Stimulated activated CD4-positive, alpha-beta T cell treated with anti-CD3 and anti-CD28 coated beads, TNF-alpha, amount 100 ng/mL, for 24 hours (primary cell): Measurements from ENCODE around the gene HHLA2.
A peak's percentile ranks its signal among the peaks of the same experiment; 100 is the strongest.
"Not testable (repeated sequence)": the region's sequence is repeated elsewhere in the genome, so short reads cannot be mapped to it uniquely, and the experiment has no call there.

Source experiments
- DNase-seq, 3 experiments: peaks; one replicate each; pipeline ENCODE4 v3.0.0-alpha.2; 2020; ENCODE audit warnings: low read depth in 3 of 3

The HHLA2 gene, protein sequence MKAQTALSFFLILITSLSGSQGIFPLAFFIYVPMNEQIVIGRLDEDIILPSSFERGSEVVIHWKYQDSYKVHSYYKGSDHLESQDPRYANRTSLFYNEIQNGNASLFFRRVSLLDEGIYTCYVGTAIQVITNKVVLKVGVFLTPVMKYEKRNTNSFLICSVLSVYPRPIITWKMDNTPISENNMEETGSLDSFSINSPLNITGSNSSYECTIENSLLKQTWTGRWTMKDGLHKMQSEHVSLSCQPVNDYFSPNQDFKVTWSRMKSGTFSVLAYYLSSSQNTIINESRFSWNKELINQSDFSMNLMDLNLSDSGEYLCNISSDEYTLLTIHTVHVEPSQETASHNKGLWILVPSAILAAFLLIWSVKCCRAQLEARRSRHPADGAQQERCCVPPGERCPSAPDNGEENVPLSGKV

DNA sequence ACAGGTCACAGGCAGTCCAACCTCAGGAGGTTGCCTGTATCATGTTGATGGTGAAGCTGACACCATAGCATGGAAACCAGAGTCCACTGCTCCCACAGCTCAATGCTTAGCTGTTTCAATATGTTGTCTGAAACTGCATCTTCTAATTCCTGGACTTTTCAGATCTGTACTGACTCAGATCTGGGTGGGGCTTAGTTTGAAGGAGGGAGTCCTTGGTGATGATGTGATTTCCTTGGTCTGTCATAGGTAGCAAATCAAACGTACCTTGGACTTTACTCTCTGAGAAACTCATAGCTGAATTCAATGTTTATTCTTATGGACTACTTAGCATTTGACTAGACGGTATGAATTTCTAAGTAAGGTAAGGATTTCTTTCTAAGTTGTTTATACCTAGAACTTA is at the start of gene HHLA2:
Gene HHLA2 (plus strand): TSS at position 310 of the 400 bp plus-strand sequence. CDS start 55,266 bp downstream, outside the sequence.
- DNase-seq, result peak in 2 of 3 experiments; percentile 13 to 16

DNA sequence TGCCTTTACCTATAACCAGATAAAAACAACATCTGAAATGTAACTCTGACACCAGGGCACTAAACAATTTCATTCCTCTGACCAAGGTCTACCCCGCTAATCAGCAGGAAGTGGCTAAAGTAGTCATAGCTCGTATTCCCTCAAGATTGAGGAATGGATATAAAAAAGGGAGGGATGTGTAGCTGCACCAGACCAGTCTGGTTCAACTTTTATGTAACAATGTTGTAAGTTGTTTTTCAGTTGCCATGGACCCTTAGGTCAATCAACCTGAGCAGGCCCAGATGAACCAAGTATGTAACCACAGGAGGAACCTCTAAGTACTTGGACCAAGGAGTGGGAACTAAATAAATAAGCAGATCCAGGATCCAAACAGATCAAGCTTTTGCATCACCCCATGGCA is 45.7 kb upstream of the HHLA2 start:
- DNase-seq, result no peak

DNA sequence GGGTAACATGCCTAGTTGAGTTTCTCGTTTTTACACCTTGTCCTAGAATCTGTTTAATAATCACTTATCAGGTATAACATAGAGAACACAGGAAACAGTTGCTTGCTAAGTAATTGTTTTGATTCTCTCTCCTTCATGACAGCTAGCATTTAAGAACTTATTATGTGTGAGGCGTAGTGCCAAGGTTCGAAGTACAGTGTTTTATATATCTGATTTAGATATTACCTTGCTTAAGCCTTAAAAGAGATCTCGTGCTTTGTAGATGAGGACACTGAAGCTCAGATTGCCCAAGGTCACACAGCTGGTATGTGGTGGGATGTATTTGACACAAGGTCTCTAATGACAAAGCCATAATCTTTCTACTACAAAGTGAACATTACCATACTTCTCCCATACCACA is 45.1 kb upstream of the HHLA2 start:
- no peak for DNase-seq

DNA sequence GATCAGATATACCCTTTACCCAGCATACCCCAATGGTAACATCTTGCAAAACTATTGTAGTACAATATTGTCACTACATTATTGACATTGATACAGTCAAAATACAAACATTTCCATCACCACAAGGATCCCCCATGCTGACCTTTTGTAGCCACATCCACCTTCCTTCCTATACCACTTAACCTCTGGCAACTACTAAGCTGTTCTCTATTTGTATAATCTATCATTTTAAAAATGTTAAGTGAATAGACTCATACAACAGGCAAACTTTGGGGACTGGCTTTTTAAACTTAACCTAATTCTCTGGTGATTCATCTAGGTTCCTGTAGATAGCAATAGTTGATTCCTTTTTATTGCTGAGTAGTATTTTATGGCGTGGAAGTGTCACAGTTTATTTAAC is 44.5 kb upstream of the HHLA2 start:
- no peak for DNase-seq

DNA sequence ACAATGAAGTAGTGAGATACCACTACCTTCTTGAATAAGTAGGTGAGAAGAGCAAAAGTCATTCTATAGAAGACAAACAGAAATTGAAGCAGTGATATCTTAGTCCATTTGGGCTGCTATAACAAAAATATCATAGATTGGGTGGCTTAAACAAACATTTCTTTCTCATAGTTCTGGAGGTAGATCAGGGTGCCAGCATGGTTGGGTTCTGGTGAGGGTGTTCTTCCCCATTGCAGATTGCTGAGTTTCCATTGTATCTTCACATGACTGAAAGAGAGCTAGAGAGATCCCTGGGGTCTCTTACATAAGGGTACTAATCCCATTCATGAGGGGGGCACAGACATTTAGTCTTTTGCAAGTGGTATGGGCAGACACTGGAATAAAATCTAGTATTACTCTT is 41.2 kb upstream of the HHLA2 start:
- DNase-seq, result no peak

DNA sequence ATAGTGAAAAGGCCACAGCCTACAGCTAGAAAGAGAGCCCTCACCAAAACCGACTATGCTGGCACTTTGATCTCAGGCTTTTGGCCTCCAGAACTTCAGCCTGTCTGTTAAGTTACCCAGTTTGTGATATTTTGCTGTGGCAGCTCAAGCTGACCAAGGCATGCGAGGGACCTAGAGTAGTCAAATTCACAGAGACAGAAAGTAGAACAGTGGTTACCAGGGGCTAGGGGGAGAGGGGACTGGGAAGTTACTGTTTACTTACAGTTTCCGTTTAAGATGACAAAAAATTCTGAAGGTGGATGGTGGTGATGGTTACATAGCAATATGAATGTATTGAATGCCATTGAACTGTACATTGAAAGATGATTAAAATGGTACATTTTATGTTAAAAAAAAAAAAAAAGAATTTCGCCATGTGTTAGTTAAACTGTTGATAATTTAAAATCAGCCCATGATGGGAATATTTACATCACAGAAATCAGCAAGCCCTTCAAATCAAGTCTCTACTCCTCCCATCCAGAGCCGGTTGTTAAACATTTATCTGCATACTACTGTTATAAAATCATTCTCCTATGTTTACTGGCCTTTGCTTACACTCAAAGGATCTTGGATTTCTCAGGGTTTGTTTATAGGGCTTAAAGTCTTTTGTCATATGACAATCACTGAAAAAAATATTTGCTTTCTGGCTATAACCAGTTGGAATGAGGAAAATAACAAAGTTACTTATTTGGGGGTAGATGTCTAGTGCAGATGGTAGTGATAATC is 31.6 kb upstream of the HHLA2 start:
- DNase-seq, result not testable (repeated sequence)

DNA sequence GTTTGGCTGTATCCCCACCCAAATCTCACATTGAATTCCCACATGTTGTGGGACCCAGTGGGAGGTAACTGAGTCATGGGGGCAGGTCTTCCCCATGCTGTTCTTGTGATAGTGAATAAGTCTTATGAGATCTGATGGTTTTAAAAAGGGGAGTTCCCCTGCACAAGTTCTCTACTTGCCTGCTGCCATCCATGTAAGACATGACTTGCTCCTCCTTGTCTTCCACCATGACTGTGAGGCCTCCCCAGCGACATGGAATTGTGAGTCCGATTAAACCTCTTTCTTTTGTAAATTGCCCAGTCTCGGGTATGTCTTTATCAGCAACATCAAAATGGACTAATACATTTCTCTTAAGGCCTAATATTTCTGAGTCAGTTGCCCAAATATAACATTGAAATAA is 28.1 kb upstream of the HHLA2 start:
- not testable (repeated sequence) for DNase-seq

DNA sequence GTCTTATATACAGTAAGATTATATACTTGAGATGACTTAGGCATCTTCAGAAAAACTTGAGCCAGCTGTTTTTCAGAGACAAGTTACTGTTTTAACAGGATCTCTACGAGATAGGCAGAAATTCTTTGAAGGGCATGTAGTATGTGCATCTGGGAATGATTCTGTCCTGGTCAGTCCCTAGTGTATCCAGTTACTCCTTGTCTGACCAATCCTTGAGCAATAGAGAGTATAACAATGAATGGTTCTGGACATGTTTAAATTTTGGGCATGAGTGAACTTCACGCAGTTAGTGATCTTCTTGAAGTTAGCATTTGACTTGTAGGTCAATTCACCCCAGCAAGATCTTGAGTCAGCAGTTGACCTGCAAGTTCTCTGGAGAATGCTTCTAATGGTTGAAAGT is 24.7 kb upstream of the HHLA2 start:
- no peak for DNase-seq

DNA sequence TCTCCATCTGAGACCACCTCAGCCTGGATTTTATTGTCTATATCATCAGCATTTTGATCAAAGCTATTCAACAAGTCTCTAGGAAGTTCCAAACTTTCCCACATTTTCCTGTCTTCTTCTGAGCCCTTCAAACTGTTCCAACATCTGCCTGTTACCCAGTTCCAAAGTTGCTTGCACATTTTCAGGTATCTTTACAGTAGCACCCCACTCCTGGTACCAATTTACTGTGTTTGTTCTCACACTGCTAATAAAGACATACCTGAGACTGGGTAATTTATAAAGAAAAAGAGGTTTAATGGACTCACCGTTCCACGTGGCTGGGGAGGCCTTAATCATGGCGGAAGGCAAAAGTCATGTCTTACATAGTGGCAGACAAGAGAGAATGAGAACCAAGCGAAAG is 17.3 kb upstream of the HHLA2 start:
- DNase-seq, result not testable (repeated sequence)

DNA sequence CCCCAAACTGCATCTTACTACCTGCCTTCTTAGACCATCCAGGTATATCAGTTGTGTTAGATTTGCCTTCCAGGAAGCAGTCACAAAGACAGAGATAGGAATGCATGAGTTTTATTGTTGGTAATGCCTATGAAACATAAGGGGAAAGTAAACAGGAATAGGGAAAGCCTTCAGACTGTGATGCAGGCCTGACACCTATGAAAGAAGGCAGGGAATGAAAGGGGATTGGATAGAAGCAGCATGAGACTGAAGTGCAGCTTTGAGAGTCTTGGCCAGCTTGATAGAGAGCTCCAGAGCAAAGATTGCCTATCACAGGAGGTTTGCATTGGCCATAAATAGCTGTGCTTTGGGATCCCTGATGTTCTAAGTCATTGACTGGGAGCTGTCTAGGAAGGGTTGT is 15.9 kb upstream of the HHLA2 start:
- no peak for DNase-seq

DNA sequence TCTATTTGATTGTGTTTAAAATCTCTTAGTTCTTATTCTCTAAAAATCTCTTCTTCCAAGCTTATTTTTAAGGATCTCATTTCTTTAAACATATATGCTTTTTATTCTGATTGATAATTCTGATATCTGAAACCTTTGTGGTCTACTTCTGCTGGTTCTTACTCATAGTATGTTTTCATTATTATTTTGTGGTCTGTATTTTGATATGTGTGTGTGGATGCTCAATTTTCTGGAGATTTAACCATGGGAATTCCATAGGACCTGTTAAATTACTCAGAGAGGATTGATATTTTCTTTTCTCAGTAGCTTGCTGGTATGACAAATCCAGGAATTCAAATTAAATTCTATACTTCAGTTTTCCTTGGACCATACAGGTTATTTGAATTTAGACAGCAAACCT is 14.7 kb upstream of the HHLA2 start:
- no peak for DNase-seq

DNA sequence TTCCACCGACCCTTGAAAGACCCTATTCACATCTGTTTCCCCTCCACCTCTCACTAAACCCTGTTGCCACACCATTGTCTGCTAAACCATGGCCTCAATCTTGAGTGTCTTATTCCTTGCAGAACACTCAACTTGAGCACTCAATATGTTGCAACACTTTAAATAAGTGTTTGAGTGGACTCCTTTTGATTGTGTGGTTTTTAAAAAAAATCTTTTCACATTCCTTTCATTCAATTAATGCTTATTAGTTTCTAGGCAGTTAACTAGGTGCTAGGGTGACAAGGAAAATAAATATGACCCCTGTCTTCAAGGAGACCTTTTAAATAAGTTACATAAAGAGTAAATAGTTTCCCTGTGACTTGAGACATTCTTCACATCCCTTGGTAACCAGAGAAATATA is 13.3 kb upstream of the HHLA2 start:
- no peak for DNase-seq

DNA sequence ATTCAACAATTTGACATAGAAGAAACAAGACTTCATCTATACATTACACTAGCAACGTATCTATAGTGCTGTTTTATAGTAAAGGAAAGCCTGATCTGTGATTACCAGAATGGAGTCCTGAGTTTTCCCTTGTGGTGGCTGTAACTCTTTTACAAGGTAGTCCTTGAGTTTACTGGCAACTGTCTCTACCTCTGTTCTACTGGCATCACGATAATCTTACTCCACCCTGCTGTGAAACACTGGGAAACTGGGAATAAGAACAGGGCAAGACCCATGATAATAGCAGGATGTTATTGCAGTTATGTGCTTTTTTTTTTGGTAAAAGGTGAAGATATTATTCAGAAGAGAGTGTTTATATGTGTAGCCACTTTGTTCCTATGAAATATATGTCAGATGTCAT is 12.4 kb upstream of the HHLA2 start:
- DNase-seq, result no peak

DNA sequence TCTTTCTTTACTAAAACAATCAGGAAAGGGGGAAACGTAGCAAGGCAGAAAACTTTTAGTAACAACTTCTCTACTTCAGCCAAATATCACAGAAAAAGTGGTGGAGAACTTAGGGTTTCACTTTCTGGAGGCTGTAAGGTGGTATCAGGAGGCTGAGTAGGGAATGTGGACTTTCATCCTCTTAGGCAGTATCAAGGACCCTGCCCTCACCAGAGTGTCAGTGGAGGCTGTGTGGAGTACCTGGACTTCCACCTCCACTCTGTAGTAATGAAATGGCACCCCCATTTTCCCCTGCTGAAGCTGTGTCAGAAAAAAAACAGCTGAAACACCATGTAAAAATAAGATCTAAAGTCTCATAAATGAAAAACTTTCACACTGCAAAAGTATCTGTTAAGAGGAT is 11.2 kb upstream of the HHLA2 start:
- DNase-seq, result no peak

DNA sequence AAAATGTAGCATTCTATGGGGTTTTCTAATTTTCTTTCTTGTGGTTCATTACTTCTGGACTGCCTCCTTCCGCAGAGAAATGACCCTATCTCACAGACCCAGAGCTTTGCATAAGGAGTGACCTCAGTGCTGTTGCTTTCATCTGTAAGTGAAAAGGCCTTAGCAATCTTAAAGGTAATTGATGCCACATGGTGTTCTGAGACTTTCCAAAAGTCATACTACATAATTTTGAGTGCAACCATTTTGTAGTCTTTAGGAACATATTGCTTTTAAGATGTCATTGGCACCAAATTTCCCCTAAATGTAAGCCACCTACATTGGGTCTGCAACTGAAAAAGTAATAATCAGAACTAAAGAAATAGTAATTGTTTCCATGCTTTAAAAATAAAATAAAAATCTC is 9.2 kb upstream of the HHLA2 start:
- DNase-seq, result no peak

DNA sequence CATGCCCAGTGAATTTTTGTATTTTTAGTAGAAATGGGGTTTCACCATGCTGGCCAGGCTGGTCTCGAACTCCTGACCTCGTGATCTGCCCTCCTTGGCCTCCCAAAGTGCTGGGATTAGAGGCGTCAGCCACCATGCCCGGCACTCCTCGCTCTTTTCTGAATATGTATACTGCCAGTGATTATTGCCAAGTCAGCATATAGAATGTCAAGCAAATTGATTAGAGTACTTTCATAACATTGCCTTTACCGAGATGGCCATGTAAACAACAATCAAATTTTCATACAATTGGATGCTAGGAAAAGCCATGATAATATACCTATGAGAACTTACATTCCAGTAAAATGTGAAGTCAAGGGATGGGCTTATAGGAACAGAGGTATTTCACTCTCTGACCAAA is 8.2 kb upstream of the HHLA2 start:
- DNase-seq, result not testable (repeated sequence)

DNA sequence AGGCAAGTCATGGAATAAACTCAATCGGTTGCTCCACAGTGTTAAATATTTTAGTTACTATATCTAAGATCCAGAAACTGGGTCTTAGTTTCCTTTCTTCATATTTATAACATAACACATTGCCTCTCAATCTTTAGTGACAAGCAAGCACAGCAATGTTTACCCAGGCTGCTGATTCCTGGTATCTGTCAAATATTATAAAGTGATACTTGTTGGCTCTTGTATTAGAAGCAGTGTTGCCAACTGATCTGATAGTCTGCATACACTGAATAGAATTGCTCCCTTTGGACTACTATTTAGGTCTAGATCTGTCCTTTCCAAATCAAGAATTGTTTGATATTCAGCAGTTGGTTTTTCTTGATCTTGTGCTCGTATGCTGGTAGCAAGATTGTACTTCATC is 7.2 kb upstream of the HHLA2 start:
- no peak for DNase-seq

DNA sequence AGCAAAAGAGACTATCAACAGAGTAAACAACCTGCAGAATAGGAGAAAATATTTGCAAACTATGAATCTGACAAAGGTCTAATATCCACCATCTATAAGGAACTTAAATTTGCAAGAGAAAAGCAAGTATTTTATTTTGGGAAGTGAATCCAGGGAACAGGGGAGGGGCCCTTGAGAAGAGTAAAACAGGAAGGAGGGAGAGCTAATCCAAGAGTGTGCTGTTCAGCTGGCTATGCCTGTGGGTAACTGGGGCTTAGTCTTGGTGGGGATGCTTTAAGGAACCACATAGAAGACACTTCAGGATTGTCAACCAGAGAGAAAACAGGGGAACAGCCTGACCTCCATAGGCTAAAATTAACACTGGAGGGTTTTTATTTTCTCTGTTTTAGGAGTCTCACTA is 3.9 kb upstream of the HHLA2 start:
- DNase-seq, result no peak

DNA sequence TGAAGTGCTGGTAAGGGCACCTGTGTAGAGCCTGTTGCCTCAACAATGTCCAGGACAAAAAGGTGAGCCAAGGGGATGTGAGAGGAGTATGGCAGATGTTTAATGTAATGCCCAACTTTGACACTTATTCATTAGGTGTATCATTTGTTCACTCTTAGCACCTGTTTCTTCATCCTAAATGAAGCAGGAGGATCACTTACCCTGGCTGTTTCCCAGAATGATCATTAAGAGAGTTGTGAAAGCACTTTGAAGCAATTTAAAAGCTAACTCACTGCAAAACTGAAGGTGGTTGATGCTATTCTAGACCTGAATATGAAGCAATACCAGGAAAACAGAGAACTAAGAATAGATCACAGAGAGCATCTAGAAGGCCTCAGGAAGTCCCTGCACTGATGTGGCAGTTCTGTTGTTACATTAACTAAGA is 3.4 kb upstream of the HHLA2 start:
- DNase-seq, result no peak

DNA sequence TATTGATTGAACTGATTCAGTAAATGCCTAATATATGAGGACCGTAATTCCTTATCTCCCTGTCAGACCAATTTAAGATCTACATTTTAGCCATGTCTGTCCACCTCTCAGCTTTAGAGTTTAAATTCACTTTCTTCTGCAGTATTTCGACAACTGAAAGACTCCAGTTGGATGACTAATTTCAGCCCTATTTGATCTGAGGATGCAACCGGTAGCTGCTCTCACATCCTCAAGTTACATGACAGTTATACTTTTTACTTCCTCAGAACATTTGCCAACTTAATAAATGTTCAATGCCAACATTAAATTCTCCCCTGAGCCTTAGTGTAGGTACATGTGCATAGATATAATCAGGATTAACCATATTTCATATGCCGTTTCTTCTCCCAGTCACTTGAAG is 2.5 kb upstream of the HHLA2 start:
- DNase-seq, result no peak

DNA sequence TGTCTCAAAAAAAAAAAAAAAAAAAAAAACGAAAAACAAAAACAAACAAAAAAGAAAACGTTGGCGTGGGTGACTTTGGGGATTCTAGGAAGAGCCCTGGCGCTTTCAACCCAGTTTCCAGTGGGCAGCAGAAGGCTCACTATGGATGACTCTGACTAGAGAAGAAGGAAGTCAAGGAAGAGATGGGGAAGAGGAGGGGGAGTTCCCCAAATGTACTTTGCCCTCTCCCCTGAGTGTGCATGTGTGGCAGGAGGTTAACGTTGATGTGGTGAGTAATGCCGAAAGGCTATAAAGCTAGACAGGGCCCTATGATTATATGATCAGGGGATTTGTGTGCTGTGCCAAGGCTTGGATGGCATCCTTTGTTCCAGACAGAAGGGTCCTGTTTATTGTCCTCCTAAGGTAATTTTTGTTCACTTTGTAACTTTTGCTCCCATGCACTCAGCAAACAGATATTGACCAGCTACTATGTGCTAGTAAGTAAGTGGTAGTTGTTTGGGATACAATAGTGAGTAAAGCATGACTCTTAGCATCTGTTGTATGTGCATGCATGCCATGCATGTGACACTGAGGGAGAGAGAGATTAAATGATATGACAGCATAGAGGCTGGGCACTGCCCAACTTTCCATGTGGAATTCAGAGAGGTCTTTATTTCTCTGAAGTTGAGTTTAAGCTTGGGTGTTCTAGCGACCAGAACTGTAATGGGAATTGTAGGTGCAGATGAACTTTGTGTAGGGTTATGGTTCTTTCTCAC is 750 bp upstream of the HHLA2 start:
- DNase-seq, result no peak

DNA sequence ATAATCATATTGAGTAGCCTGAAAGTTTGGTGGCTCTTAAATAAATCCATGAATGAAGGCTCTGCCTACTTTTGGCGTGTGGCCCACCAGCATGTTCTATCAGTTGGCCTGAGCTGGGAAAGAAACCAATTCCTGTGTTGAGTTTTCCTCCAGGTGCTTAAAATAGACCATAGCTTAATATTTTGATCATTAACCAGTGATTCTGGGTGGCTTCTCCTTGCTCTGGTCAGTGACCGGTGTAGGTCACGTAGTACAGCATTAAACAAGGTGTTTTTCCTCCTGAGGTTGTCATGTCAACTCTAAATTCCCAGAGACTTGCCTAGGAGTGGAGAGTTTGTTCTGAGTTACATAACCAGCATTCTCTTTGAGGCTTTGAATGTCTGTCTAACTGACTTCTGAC is 1.3 kb downstream of the HHLA2 start:
- DNase-seq, result no peak

DNA sequence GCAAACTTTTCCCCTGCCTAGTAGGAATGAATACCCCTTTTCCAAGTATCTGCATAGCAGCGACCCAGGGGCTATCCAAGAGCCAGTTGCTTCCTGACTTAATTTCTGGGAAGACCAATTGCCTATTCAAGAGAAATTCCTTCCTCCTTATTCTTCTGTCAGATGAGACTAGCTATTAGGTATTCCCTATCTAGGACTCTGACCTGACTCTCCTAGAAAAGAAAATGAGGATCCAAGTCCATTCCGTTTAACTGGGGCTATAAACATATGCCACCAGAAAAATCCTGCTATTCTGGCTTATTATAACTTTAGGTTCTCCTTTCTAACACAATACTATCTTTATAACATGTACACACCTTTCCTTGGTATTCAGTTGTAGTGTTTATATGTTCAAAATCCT is 1.7 kb downstream of the HHLA2 start:
- no peak for DNase-seq
